ENCODE results near the gene C17orf100.
"Not testable (repeated sequence)": the region's sequence is repeated elsewhere in the genome, so short reads cannot be mapped to it uniquely, and the experiment has no call there.

The C17orf100 gene

DNA sequence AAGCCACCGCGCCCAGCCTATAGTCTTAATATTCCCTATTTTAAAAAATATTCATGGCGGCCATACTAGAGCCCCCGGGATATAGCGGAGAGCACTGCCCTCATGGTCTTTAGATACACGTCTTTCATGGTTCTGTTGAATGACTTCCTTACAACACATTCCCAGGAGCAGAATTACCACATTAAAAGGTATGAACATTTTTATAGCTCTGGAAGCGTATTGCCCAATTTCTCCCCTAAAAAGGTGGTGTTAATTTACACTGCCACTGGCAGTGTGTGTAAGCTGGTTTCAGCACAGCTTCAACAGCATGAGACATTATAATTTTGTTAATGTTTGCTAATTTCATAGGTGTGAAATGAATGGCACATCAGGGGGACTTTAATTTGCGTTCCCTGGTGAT, 19.0 kb downstream of the C17orf100 start:
- DNase-seq, result no peak

DNA sequence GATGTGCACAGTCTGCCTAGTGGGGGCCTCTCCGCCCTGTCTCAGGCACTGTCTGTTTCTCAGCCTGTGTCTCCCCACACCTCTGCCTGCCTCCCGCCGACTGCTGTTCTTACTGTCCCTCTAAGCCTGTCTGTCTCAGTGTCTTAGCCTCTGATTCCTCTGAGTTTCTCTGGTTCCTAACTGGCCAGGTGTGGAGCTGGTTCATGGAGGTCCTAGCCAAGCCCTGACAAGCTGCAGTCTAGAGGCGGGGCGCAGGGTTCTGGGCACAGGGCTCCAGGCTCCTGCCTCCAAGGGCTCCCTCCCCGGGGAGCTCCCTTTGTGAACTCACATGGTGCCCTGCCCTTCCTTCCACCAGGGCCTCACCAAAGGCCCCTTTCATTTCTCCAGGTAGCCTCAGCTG, 19.4 kb downstream of the C17orf100 start:
- DNase-seq, result no peak

DNA sequence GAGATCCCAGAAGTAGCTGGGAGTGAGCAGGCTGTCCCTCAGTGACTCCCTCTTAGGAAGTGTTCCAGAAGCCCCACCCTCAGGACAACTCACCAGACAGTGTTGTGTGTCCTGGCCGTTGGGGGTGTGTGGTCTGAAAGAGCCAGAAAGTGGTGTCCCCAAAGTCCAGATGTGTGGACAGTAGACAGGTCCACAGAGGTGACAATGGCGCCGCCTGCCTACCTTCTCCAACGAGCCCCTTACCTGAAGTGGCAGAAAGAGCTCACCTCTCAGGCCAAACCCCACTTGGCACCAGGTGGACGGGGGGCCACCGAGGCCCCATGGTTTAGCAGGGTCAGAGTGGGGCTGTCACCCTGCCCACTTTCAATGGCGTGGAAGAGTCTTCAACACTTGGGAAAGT, 19.9 kb downstream of the C17orf100 start:
- no peak for DNase-seq

DNA sequence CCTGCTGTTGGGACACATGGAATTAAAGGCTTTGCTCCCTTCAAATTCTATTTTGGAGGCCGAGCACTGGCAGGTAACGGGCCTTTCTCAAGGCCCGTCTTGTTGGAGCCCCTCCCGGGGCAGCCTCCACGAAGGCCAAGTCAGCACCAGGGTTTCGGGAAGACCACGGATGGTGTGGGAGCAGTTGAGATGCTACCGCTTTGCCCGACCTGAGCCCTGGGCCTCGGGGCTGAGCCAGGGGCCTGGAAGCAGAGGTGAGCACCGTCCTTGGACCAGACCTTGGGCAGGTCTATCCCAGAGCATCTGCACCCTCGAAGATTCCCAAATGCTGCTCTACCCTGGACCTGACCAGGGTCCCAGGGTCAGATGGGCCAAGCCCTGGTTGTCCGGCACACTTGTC, 23.0 kb downstream of the C17orf100 start:
- DNase-seq, result no peak

DNA sequence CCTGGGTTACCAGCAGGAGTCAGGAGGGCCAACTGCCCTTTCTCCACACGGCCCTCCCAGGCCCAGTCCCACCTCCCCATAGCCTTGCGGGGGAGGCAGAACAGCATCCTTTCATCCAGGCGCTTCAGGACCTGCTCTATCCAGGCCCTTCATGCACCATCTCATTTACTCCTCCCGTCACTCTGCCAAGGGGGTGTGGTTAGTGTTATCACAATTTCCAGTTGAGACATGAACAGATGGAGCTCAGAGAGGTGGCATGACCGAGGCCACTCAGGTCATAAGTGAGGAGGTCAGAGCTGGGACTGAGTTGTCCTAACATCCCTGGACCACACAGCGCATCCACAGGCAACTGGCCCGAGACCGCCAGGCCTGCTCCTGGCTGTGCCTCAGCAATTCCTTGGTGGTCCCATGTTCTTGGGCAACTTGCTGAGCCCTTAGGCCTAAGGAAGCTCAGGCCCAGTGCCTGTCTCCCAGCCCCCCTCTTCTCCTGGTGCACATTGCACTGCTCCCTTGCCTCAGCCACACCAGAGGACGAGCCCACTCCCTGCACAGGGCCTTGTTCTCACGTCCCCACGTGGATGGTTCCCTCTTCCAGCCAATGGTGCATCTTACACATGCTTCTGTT, 23.8 kb downstream of the C17orf100 start:
- DNase-seq, result no peak

DNA sequence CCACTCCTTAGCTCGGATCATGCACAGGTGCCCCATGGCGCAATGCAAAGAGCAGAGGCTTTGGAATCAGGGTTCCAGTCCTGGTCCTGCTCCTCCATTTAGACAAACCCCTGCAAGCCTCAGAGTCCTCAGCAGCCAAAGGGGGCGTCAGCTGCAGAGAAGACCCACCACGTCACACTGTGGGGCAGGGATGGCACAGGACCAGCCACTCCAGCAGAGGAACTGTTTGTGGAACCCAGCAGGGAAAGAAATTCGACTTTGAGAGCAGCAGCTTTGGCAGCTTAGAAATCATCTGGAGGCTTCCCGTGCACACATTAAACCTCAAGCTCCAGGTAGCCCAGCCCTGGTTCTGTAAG, 25.2 kb downstream of the C17orf100 start:
- no peak for DNase-seq

DNA sequence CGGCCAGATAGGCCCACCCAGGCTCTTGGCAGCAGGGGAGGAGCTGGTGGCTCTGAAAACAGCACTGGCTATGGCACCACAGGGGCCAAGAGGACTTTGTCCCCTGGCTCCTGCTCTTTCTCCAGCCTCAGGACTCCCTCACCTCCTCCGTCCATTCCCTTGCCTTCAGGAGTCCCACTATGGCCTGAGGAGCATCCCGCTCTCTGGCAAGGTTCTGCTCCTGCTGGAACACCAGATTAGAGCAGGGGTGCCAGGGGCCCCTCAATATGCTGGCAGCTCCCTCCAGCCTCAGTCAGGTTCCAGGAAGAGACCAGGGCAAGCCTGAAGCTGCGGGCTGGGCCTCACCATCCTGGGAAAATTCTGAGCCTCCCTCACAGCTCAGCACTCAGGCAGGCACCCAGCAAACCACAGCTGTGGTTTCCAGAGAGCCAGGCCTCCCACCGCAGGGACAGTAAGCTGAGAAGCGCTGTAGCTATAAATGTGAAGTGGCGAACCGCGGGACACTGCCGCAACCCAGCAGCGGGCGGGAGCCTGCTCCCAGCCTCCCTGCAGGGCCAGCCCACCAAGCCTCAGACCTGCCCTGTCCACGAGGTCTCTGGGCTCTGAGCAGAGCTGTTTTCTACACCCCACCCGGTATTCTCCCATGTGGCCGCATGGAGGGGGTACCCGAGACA, 25.7 kb downstream of the C17orf100 start:
- DNase-seq, result no peak

DNA sequence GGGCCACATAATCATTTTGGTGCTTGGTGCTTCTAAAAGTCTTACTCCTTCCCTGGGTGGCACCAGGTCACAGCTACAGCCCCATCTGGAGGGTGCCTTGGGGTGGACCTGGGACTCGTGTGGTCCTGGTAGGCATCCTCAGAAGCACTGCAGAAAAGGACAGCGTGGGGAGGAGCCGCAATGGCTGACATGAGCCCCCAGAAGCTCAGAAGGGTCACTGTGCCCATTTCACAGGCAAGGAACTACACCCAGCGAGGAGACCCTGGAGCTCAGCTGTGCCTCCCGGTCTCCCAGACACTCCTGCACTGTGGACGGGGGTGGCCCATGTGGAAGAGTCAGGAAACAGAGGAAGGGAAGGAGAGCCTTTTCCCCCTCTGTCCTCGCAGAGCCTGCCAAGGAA, 26.4 kb downstream of the C17orf100 start:
- DNase-seq, result no peak

DNA sequence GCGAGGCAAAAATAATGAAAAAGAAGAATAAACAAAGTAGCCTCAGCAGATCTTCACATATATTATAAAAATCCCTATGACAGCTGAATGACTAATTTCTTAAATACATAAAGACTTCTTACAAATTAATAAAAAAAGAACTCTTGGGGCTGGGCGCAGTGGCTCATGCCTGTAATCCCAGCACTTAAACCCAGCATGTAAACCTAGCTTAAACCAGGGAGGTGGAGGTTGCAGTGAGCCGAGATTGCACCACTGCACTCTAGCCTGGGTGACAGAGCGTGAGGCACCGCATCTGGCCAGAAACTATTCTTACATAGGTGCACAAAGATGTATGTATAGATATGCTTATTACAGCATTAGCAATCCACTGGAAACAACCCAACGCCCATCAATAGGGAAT, 27.7 kb downstream of the C17orf100 start:
- DNase-seq, result no peak

DNA sequence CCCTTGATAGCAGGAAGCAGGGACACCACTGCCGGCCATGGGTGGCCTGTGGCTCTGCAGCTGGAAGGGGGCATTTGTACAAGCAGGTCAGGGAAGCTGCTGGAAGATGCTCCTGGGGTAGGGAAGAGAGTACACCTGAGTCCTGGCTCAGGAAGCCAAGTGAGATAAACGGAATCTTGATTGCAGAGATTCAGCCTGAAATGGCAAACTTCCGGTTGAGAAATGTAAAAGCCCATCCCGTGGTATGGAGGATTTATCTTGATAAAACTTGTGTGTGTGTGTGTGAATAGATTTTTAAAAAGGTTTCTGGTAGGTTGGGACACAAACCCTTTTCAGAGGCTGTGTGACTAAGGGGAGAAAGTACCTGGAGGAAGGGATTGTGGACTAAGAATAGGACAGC, 29.6 kb downstream of the C17orf100 start:
- DNase-seq, result no peak

DNA sequence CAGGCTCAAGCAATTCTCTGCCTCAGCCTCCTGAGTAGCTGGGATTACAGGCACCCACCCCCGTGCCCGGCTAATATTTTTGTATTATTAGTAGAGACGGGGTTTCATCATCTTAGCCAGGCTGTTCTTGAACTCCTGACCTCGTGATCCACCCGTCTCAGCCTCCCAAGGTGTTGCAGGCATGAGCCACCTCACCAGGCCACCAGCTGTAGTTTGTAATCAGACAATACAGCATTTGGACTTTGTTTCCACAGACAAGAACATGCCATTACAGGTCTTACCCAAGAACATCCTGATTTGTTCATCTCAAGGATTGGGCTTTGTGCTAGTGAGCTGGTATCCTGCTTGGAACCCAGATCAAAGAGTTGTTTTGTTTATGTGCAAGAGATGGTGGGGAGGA, 30.1 kb downstream of the C17orf100 start:
- DNase-seq, result no peak

DNA sequence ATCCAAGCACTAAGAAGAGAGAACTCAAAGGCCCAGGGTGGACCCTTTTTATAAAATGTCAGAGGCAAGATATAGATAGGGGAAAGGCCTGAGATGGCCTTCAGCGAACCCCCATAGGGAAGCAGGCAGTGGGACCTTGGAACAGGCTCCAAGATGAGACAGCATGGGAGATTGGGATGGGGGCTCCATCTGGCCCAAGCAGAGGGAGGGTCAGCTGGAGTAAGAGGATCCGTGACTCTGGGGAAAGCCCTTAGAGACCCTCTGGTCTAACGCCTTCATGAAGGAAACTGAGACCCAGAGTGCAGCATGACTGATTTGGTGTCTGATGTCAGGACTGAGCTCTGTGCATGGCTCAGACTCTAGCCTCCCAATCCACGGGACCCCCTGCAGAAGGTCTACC, 30.8 kb downstream of the C17orf100 start:
- no peak for DNase-seq

DNA sequence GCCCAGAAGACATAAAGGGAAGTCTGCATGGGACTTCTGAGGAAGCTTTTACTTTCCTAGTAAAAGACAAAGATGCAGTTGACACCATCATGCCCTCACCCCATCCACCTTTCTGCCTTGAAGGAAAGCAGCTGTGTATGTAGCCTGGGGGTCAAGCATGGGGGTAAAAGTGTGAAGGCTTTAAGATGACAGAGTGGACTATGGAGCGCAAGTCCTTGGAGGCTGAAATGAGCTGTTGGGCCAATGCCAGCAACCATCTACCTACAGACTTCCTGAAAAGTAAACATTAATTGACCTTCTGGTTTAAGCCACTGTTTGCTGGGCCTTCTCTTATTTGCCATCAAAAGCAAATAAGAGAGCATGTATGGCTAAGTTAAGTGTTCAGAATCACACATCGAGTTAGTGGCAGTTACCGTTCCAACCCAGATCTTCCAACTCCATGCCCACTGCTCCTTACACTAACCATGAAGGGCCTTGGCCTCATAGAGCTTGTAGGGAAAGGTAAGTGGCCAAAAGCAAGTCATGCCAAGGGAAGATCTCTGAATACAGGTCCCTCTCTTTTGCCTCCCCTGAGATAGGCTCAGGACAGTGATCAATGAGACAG, 31.6 kb downstream of the C17orf100 start:
- no peak for DNase-seq

DNA sequence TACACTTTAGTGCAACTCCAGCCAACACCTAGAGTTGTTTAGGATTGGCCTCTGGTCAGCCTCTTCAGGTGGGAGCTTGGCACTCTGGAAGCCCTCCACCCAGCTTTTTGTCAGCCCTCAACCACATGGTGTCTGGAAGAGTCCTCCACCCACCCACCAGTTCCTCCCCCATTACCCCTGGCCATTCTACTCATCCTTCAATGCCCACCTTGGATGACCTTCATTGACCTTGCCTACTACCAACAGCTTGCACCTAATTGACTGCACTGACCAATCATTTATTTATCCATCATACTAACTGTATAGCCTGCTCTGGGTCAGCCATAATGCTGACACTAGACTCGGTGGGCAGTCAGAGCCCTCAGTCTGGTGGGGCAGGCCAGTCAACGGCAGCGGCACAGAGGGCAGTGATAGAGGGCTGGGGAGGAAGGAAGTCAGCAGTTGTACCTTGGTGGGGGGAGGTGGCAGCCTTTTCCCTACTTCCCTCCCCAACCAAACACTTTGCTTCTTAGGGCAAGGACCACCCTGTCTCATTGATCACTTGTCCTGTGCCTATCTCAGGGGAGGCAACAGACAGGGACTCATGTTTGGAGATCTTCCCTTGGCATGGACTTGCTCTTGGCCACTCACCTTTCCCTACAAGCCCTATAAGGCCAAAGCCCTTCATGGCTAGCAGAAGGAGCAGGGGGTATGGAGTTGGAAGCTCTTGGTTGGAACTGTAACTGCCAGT, 32.3 kb downstream of the C17orf100 start:
- DNase-seq, result no peak

DNA sequence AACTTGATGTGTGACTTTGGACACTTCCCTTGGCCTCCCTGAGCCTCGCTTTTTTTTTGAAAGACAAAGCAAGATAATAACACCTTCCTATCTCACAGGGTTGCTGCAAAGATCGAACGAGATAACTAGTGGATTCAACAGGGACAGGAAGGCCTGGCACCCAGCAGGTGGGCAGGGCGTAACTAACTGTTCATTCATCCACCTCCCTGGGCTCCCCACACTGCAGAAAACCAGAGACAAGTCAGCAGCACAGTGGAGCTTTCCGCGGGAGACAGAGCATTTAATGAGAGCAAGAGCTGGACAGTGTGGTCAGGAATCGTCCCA, 32.9 kb downstream of the C17orf100 start:
- DNase-seq, result no peak

DNA sequence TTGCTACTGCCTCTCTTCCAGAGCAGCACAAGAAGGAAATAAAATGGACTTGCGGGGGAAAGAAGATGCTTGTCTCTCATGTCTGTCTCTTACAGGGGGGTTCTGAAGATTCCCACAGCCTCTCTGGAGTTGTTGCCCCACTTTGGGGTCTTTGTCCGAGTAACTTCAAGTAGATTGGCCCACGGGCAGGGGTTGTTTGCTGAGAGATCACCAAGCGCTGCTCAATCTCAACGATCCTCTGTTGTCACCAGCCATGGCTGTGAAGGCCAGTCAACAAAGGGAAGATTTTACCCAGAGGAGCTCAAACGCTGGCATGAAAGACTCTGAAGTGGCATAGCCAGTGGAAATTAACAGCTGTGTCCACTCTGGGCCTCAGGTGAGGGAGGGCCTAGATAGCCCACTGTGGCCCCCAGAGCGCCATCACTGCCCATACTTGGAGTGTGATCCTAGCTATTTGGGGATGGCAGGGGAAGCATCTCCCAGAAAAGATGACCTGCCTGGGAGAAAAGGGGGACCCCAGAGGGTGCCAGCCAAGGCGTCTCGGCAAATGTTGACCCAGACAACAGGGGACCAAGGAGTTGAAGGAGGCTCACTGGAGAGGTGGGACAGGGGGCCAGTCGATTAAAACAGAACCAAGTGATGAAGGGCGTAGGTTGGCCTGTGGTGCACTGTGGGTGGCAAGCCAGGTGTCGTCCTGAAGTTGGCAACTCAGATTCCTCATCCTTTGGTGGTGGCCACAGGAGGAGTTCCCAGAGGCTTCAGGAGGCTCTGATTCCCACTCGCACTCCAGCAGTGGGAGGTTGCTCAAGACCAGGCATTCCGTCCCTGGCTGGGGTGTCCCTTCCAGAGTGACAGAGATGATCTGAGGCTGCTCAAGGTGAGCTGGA, 33.6 kb downstream of the C17orf100 start:
- no peak for DNase-seq

DNA sequence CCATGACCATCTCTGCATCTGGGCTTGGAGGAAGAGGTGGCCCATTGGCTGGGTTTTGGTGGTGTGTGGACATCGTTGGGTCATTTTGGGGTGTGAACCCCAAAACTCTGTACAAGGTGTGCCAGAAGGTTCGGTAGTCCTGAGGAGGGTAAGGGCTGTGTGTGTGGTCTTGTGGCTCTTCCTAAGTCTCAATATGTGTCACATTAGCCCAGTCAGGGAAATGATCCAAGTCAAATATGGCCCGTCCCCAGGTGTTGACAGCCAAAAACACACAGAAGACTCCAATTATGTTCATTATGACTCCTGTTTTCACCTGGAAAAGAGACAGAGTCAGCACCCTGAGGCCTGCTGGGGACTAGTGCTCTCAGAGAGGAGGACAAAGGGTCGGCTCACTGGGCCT, 34.5 kb downstream of the C17orf100 start:
- no peak for DNase-seq

DNA sequence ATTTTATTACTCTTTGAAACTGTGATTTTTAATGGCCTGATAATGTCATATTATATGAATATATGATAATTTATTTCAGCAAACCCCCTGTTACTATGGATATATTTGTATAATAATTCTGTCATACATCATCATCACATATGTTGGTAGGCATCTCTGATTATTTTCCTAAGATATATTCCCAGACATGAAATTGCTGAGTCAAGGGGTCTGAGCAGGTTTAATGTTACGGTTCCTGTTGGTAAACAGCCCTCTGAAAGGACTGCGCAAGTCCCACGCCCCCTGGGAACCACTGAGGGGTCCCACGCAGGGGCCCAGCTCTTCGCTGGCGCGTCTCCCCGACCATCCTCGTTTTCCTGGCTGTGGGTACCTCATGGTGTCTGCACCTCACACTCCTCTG, 37.4 kb downstream of the C17orf100 start:
- DNase-seq, result no peak

DNA sequence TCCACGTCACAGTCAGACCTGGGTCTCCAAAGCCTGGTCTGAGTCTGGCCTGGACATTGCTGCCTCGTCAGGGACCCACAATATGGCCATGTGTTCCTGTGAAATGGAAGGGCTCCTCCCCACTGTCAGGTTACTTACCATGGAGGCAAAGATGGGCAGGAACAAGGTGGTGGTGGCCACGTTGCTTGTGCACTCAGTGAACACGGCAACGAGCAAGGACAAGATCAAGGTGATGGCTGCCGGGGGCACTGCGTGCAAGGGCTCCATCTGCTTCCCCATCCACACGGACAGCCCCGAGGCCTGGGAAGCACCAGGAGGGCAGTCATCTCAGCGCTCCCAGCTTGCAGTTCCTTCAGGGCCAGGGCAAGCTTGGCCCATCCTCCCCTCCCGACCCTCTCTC, 39.1 kb downstream of the C17orf100 start:
- DNase-seq, result no peak

DNA sequence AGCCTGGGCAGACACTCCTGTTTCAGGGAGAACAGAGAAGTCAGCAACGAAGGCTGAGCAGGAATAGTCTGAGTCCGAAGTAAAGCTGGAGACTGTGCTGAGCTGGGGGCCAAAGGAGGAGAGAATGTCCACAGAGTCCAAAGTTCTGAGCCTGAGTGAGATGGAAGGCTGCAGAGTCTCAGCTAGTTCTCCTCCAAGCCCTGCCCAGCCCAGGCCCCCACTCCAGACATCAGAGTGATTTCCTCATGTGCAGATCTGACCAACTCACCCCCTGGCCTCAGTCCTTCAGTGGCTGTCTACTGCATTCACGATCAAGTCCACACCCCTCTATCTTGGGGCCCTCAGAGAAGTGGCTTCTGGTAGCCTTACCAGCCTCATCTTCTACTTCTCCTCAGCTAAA, 40.0 kb downstream of the C17orf100 start:
- DNase-seq, result no peak

DNA sequence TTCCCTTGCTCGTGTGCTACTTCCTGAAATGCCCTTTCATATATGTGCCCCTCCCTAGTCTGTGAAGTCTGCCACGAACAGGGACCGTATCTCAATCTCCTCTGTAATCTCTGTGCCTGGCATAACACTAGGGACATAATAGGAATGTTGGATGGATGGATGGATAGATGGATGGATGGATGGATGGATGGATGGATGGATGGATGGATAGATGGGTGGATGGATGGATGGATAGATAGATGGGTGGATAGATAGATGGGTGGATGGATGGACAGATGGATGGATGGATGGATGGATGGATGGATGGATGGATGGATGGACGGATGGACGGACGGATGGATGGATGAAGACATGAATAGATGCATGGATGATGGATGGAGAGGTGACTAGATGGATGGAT, 40.4 kb downstream of the C17orf100 start:
- not testable (repeated sequence) for DNase-seq

DNA sequence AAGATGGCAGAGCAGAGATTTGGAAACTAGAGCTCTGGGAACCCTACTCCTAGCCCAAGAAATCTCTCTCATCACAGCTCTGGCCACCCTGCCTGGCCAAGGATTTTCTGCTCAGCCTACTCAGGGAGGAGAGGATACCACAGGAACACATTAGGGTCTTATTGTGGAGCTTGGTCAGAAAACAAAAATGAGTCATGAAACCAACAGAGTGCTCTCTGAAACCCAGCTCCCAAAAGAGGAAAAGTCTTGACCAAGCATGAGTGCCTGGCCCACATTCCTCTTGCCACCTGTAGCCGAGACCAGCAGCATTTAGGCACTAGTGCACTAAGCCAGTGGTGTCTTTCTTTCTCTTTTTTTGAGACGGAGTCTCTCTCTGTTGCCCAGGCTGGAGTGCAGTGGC, 43.5 kb downstream of the C17orf100 start:
- DNase-seq, result no peak

DNA sequence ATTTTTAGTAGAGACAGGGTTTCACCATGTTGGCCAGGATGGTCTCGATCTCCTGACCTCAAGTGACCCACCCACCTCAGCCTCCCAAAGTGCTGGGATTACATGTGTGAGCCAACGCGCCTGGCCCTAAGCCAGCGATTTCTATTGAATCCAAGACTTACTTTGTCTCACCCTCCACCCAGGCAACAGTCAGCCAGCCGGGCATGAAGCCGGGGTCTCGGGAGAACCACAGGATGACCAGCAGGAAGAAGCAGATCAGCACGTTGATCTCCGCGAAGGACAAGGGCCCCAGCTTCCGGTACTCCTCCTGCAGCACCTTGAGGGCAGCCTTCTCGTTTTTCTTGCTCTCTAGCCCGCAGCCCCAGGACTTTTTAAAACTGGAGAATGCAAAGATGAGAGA, 44.0 kb downstream of the C17orf100 start:
- no peak for DNase-seq
